SKM-1 (cell line): ENCODE results near the gene OCRL.
A peak's percentile ranks its signal among the peaks of the same experiment; 100 is the strongest.

Experiments used
- DNase-seq: peaks from one replicate; lab custom pipeline; 2025; ENCODE audit not compliant: unreplicated experiment; lab: John Stamatoyannopoulos, UW

Gene OCRL

DNA sequence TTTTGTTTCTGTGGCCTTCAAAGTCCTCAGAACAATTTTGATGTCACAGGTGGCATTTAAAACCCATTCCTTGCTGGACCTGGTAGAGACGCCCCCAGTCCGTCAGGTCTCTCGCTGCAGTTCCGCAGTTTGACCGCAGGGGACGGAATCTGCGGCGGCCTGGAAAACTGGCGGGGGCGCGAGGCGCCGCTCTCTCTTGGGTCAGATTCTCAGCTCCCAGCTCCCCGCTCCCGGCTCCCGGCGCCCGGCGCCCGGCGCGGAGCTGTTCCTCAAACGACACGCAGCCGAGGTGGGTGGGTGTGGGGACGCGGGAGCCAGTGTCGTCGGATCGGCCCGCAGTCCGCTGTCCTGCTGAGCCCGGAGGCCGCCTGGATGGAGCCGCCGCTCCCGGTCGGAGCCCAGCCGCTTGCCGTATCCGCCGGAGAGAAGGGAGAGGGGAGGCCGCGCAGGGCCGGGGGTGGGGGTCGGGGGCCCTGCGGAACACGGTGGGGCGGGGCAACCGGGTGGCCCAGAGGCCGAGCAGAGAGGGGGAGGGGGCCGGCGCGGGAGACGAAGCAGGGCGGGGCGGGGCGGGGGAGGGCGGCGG is at the start of gene OCRL:
Gene OCRL, plus strand, starts transcription at position 192 of the 586 bp plus-strand sequence. Its CDS starts 181 bp downstream, at position 373.
- peak; percentile 45 for DNase-seq

DNA sequence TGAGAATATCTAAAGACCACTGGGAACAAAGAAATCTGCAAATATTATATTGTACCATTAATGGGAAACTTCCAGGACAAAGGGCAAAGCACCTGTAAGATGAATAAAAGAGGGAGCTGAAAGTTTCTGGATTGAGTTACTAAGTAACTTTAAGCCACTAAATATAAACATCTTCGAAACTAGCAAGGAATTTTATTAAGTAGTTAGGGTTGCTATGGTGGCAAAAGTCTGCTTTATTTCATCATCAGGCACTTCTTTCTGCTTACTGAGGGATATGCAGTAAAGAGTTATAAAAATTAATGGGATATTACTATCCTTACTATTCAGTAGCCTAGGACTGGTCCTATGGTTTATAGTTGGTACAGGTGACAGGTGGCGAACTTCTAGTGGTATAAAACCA is 49.7 kb upstream of the OCRL start:
- no peak for DNase-seq

DNA sequence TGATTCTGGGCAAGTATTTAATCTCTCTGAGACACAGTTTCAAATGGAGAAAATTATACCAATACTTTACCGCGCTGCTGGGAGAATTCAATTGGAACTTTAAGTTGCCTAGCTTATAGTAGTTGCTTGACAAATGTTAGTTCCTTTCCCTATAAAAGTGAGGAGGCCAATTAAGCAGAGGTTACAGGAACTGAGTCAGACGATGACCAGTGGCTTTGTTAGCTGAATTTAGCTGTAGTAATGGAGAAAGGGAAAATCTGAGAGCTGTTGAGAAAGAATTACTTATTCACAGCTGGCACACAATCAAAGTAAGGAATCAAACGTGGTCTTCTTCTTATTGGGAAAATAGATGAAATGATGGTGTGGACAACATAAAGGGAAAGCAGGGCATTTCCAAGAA is 46.4 kb upstream of the OCRL start:
- DNase-seq, result no peak

DNA sequence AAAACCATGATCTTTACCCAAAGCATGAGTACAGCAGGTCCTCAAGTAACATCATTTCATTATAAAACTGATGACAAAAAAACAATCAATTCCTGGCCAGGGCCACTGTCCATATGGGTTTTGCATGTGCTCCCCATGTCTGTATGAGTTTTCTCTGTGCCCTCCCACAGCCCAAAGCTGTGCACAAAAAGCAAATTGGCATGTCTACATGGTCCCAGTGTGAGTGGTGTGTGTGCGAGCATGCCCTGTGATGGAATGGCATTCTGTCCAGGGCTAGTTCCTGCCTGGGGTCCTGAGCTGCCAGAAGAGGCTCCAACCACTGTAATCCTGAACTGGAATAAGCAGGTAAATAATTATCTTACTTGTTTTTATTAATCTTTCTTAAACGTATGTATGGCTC is 45.2 kb upstream of the OCRL start:
- DNase-seq, result no peak

DNA sequence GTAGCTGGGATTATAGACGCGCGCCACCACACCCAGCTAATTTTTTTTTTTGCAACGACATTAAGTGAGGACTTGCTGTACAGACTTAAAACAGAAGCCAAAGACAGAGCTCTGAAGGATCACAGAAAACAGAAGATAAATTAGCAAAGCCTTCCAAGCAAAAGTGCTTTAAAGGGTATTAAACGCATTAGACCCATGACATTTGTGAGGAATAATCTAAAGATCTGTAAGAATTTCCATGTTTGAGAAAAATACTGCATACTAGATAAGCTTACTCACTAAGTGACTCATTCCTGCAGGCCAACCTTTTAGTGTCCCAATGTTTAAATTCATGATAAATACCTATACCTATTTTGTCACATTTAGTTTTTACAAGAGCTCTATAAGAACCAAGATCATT is 44.2 kb upstream of the OCRL start:
- DNase-seq, result no peak

DNA sequence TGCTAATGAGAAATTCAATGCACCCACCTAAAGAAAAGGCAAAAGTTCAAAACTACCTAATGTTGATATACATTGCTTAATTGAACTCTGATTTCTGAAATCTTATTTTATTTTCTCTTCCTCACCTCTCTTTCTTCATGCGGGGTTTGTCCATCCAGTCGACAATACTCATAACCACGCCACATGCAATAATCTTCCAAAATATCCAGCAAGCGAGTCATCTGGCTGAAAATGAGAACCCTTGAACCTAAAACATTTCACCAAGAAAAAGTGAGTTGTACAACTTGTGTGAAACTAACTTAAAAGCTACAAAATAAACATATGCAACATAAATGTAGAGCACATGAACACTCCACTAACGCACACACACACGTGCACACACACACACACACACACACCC is 43.4 kb upstream of the OCRL start:
- no peak for DNase-seq

DNA sequence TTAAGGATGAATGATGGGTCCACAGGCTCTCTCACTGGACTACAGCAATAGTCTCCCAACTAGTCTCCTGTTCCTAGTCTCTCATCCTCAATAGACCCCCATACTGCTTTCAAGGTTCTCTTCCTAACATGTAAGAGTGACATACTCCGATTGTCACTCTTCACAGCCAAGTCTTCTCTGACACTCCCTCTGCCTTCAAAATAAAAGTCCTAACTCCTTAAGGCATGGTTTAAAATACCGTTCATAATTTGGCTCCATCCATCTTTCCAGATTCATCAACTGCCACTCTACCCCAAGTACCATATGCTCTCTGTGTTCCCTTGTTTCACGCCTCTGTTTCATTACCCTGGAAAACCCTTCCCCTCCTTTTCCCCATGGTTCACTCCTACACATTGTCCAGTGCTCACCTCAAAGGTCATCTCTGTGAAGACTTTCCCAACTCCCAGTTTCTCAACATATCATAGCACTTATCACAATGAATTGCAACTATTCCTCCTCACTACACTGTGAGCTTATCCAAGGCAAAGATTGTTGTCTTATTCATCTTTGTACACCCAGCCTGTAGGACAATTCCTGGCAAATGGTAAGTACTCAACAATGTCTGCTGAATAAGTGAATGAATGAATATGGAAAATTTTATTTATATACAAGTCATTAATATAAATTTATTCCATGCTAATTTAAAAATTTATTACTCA is 42.8 kb upstream of the OCRL start:
- no peak for DNase-seq

DNA sequence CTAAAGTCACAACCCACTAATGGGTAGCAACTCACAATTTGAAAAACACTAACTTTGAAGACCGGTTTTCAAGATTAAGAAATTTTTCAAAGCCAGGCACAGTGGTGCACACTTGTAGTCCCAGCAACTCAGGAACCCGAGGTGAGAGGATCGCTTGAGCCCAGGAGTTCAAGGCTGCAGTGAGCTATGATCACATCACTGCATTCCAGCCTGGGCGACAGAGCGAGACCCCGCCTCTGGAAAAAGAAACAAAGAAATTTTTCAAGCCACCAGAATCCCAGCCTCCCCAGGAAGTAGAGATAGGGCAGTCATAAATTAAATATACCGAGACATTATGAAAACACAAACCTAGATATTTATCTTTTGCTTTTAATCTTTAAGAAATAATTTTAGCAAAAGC is 29.7 kb upstream of the OCRL start:
- DNase-seq, result no peak

DNA sequence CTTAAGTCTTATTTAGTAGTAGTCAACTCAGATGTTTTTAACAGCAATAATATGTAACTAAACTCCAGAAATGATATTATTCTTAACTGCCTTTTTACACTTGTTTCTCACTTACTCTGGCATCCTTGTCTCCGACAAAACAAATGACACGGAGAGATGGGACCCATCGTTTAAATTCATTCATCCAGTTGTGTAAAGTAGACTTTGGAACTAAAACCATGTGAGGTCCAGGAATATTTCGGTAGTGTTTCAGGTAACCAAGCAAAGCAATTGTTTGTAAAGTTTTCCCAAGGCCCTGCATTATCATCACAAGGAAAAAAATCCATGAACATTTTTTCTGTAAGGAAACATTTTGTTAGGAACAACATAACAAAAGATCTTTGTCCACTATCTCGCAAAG is 28.4 kb upstream of the OCRL start:
- DNase-seq, result no peak

DNA sequence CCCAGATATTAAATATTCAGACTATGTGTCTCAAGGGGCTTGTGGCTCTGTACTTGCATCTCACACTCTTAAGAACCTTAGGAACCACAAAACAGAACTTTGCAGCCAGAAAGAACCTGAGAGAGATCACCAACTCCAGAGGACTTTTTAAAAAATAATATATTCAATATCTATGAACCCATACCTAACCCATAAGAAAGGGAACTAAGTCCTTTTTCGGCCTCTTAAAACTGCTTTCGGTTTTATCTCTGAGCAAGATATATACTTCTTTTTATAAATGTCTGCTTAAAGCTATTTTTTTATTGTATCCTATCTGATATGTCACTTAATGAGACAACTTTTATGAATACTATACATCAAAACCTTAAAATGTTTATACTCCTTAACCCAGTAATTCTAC is 27.6 kb upstream of the OCRL start:
- DNase-seq, result no peak

DNA sequence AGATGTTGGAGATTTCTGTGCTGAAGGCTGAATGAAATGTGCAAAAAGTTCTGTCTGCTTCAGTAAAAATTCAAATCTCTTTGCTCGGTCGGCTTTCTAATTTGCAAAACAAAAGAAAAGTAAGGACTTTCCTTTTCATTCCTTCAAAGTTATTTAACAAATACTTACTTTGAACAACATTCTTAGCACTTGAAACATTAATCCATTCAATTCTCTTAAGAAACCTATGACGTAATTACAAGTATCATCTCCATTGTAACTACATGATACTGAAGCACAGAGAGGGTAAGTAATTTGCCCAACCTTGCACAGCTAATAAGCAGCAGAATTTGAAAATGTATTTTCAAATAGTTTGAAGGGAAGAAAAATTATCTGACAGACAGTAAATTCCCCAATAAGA is 23.7 kb upstream of the OCRL start:
- no peak for DNase-seq

DNA sequence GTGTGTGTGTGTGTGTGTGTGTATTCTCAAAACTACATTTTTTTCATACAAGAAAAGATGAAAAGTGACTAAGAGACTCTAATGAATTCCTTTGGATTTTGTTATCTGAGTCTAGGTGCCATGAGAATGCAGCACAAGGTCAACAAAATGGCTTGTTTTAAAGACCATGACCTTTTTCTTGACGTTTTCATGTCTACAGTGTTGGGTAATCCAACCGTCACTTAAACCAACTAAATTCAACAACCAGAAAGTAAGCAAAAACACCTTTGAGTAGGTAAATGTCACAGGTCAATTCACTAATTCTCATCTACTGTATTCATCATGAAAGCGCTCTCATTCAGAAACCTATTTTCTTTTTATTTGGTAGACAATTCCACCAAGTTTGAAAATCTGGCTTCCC is 19.9 kb upstream of the OCRL start:
- no peak for DNase-seq

DNA sequence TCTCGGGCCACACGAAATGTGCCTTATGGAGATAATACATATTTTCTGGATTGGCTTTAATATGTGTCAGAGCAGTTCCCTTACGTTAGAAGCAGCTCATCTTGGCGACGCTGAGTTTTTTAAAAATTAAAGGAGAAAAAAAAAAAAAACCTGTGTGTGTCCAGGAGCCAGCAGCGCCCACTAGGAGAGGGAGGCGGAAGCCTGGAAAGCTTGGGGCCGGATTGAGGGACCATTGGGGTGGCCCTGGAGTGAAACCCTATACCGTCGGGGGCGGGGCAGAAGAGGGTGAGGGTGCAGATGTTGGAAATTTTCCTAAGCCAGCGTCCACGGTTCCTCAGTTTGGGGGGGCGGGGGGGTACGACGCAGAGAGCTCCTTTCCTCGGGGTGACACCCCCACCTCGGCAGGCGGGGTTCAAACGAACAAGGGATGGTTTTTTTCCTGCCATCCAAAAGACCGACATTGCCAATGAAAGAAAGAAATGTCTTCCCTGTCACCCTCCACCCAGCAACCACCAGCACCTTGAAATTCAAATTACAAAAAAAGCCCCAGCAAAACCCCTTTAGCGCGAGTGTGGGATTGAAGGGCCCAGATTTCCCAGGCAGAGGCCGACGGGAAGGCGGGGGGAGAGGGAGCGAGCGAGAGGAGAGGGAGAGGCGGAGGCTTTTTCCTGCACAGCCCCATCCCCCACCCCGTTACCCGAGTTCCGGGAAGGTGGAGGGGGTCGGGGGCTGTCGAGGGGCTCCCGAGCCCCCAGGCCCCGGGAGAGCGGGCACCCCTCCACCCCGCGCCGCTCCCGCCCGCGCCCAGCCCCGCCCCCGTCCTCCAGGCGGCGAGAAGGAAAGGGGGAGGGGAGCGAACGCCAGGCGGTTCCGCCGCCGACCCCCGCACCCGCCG is 17.6 kb upstream of the OCRL start:
- no peak for DNase-seq

DNA sequence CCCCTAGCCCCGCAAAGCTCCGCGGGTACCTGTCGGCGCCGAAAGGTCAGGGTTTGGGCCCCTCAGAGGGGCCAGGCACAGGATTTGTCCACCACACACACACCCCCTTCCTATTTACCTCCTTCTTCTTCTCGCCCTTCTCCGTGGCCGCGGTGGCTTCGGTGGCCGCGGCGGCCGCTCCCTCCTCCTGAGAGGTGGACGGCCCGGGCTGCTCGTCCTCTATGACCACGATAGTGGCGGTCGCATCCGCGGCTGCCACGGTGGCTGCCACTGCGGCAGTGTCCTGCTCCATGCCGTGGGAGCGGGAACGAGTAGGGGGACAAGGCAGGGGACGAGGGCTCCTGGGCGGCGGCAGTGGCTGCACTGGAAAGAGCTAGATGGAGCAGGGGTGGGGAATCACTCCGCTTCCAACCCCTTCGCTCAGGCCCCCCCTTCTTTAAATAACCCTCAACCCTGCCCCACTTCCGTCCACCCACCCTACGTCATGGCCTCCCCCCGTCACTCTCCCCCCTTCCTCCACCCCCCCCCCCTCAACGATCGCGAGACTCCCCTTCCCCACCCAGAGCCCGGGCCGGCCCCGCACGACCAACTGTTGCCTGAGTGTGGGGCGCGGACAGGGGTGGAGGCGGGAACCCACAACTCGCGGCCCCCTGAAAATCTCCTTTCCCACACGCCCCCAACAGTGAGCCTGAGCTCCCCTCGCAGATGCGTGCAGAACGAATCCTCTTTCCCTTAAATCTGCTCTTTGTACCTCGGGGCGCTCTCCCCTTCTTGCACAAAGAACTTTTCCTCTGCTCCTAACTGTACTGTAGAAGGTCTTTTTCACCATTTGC is 16.8 kb upstream of the OCRL start, which contains the start of gene SMARCA1:
Gene SMARCA1, minus strand, starts transcription at position 412 of the 833 bp plus-strand sequence. Its CDS starts 120 bp downstream, at position 292.
- DNase-seq, result no peak

DNA sequence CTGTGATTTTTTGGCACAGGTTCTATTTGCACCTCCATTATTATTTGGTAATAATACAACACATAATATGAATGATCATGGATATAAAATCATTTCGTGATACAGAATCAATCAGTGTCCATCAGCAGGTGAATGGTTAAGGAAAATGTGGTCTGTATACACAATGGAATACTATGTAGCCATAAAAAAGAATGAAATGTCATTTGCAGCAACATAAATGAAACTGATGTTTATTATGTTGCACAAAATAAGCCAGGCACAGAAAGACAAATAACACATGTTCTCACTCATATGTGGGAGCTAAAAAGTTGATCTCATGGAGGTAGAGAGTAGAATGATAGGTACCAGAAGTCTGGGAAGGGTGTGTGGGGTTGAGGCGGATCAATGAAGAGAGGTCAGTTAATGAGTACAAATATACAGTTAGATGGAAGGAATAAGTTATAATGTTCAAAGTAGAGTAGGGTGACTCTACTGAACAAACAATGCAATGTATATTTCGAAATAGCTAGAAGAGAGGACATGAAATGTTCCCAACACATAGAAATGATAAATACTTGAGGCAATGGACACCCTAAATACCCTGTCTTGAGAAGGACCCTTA is 15.7 kb upstream of the OCRL start:
- DNase-seq, result no peak

DNA sequence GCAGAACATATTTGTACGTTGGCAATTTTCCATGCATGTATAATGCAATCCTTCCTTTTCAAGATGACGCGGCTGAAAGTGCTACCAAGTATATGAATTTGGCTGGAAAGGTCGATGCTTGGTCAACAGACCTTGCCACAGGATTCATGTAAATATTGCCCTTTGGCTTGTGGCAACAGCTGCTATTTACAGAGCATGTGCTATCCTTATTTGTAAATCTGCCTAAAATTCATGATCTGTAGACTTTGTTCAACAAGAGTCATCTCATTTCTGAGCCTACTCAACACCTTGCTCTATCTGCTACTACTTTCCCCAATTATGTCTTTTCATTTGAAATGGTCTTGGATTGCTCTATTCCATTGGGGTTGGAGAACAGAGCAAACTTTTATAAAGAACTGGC is 14.9 kb upstream of the OCRL start:
- no peak for DNase-seq

DNA sequence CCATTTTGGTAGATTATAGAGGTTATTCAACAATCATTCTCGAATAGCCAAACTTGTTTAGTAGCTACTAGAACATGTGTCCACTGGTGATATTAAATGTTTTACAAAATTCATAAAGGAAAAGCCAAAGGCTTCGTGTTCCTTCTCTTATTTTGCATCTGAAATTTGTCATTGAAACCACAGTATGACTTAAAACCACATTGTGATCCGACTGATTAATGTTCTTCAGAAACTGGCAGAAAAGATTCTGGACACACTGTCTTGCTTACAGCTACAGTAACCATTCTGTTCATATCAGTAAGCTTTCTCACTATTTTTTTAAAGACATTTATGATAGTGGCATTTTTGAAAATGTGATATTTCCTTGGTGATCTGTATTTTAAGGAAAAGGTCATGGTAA is 14.2 kb upstream of the OCRL start:
- no peak for DNase-seq

DNA sequence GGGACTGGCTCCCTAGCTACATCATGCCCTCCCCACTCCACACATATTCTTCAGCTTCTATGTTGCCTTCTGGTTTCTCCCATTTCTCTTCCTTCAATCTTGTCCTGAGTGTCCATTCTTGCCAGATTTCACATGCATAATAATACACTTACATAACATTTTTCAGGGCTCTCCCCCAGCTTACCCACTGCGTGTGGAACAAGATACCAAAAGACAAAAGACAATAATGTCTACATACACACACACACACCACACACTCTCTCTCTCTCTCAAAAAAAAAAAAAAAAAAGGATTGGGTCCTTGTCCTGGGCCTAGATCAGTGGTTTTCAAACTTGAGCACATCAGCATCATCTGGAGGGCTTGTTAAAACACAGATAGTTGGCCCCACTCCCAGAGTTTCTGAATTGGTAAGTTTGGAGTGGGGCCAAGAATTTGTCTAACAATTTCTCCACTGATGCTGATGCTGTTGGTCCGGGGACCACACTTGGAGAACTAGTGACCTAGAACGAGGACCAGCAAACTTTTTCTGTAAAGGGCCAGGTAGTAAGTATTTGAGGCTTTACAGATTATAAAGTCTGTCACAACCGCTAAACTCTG is 10.3 kb upstream of the OCRL start:
- DNase-seq, result no peak

DNA sequence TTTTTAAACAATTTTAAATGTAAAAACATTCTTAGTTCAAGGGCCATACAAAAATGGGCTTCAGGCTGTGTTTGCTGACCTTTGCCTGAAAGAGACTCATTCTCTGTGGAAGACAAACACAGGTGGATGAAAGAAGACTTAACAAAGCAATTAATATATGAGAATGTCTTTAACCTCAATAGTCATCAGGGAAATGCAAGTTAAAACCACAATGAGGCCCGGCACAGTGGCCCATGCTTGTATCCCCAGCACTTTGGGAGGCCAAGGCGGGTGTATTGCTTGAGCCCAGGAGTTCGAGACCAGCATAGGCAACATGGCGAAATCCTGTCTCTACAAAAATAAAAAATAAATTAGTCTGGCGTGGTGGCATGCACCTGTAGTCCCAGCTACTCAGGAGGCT is 9.6 kb upstream of the OCRL start:
- no peak for DNase-seq

DNA sequence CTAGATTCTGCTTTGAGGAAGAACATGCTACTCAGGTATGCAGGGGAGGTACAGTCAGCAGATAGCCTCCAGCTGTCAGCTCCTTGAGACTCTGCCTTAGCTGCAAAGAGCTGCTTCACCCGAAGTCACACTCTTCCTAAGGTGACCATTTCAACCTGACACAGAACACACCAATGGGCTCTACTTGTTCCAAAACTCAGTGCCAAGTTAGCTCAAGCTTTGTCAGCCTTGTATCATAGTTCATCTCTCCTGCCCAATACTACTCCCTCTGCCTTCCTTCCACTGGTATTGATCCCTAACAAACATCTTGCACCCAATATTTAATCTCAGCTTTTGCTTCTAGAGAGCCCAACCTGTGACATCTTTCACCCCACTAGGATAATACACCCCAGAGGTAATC is 8.9 kb upstream of the OCRL start:
- no peak for DNase-seq
